ENCODE data around the gene TENT4A.

TENT4A gene

DNA sequence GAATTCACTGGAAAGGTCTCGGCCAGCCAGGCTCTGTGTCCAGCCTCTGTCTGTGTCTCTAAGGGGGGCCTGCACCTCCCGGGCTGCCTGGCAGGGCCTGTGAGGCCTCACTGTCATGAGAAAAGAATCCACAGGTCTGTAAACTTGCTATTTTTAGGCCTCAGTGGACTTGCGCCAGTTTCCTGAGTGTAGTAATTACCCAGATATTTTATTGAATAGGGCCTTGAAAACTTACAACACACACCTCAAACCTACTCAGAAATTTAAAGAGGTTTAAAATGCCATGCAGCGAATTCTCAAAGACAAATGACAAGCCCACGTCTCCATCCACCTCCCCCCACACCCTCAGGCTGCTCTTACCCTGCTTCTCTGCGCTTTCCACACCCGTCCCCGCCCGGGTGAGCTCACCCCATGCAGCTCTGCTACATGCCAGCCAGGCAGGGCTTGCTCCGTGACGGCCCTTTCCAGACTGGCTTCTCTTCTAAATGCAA, 8.8 kb upstream of the TENT4A start:
- peak overlapping the region; percentile 69 to 85 for H3K27ac ChIP-seq
- no peaks in the 10 kb centered on the region for H3K36me3 ChIP-seq
- H3K4me3 ChIP-seq = no peak overlapping the region
- intact Hi-C loops (cut with DNase I; ENCODE audit: low total_unique reads) = no loop called here
- H3K9me3 ChIP-seq = no peaks in the 10 kb centered on the region
- no peaks in the 10 kb centered on the region for H3K27me3 ChIP-seq
- DNase-seq = peak in 1 of 2 donors; percentile 81
- peaks cover 0 to 30% (median 17%) of the 10 kb centered on the region in 4 donors for H3K4me1 ChIP-seq
- TF ChIP-seq CTCF (IDR thresholded peaks at IDR 0.05) = no peak

DNA sequence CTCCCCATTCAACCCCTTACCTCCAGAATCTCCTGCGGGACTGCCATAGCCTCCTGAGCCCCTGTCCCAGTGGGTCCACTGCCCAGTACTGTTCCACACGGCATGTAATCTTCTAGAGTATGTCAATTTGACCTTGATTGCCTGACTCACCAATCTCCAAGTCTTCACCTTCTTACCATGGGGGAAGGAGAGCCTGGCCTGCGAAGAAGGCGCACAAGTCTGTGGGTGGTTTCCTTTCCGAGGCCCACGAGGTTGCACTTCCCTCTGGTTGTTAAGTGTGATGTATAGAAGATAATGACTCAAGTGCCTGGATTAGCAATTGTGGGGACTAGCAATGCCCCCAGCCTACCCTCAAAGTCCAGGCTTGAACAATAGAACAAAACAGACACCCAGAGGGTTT, 8.1 kb upstream of the TENT4A start:
- H3K27me3 ChIP-seq = no peaks in the 10 kb centered on the region
- H3K9me3 ChIP-seq = no peaks in the 10 kb centered on the region
- no peak overlapping the region for H3K4me3 ChIP-seq
- no peak for TF ChIP-seq CTCF (IDR thresholded peaks at IDR 0.05)
- no peak for DNase-seq
- H3K4me1 ChIP-seq = peaks cover 0 to 30% (median 17%) of the 10 kb centered on the region in 4 donors
- intact Hi-C loops (cut with DNase I; ENCODE audit: low total_unique reads) = no loop called here
- H3K27ac ChIP-seq = peak overlapping the region; percentile 69 to 85
- no peaks in the 10 kb centered on the region for H3K36me3 ChIP-seq

GRCh38 chr5:6705959-6706358, 7.3 kb upstream of the TENT4A start:
- intact Hi-C loops (cut with DNase I; ENCODE audit: low total_unique reads) = no loop called here
- TF ChIP-seq CTCF (IDR thresholded peaks at IDR 0.05) = no peak
- no peaks in the 10 kb centered on the region for H3K36me3 ChIP-seq
- no peak overlapping the region for H3K4me3 ChIP-seq
- H3K27me3 ChIP-seq = no peaks in the 10 kb centered on the region
- DNase-seq = no peak
- H3K27ac ChIP-seq = peak overlapping the region in 1 of 2 donors; percentile 85
- H3K9me3 ChIP-seq = no peaks in the 10 kb centered on the region
- peaks cover 0 to 30% (median 17%) of the 10 kb centered on the region in 4 donors for H3K4me1 ChIP-seq

- DNase-seq = no peak
- Histone ChIP-seq H3K27me3 (no peaks in the 10 kb centered on the region), H3K4me1 (peaks cover 0 to 37% (median 23%) of the 10 kb centered on the region in 4 donors), H3K4me3 (no peak overlapping the region), H3K27ac (no peak overlapping the region), H3K36me3 (no peaks in the 10 kb centered on the region), H3K9me3 (no peaks in the 10 kb centered on the region)
- TF ChIP-seq CTCF (IDR thresholded peaks at IDR 0.05) = no peak
- intact Hi-C loops (cut with DNase I; ENCODE audit: low total_unique reads) = no loop called here
Observed at GRCh38 chr5:6707852-6708251, 5.4 kb upstream of the TENT4A start.

DNA sequence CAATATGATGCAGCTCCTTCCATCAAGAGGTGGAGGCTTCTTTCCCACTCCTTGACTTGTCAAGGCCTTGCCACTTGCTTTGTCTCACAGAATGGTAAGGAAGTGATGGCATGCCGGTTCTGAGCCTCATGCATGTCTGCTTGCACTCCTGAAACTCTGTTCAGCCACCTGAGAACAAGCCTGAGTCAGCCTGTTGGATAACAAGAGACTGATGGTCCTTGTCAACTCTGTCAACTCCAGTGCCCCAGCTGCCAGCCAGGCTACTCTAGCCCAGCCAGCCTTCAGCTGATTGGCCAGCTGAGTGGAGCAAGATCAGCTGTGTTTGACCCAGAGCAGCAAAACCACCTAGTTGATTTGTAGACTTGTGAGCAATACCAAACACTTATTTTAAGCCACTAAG, 4.4 kb upstream of the TENT4A start:
- intact Hi-C loops (cut with DNase I; ENCODE audit: low total_unique reads) = no loop called here
- H3K27me3 ChIP-seq = no peaks in the 10 kb centered on the region
- H3K36me3 ChIP-seq = no peaks in the 10 kb centered on the region
- no peak for DNase-seq
- no peaks in the 10 kb centered on the region for H3K9me3 ChIP-seq
- peaks cover 0 to 31% (median 19%) of the 10 kb centered on the region in 4 donors for H3K4me1 ChIP-seq
- H3K4me3 ChIP-seq = no peak overlapping the region
- no peak for TF ChIP-seq CTCF (IDR thresholded peaks at IDR 0.05)
- no peak overlapping the region for H3K27ac ChIP-seq

DNA sequence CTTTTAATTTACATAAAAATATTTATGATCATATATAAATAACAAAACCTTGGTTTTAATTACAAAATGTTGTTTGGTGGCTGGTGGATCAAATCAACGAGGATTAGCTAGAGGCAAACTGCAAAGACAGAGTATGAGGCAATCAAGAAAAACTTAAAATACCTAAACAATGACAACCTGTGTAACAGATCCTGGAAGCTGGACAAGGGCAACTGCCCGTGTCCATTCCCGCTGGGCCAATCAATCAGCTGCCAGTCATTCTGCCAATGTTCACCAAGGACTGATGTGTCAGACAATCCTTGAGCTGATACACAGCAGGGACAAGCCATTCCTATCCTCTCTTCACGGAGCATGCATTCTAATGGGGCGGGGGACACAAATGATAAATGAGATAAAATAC, 3.2 kb upstream of the TENT4A start:
- Histone ChIP-seq H3K36me3 (no peaks in the 10 kb centered on the region), H3K27me3 (no peaks in the 10 kb centered on the region), H3K27ac (no peak overlapping the region), H3K4me1 (peaks cover 0 to 23% (median 14%) of the 10 kb centered on the region in 4 donors), H3K9me3 (no peaks in the 10 kb centered on the region), H3K4me3 (no peak overlapping the region)
- DNase-seq = no peak
- intact Hi-C loops (cut with DNase I; ENCODE audit: low total_unique reads) = loop anchor here (5.0 to 10.0 kb wide), 2 partner anchors 78 to 265 kb away; partner anchors contain the start of genes NSUN2, SRD5A1 and UBE2QL1
- TF ChIP-seq CTCF (IDR thresholded peaks at IDR 0.05) = no peak
